HG02798 (cell line): ENCODE data around the gene TFEB.

Experiments used
- ATAC-seq: cut with Tn5 transposase; IDR thresholded peaks from one replicate; pipeline ENCODE4 v1.9.1; 2021; ENCODE audit warnings: mild to moderate bottlenecking; ENCODE audit not compliant: unreplicated experiment, poor library complexity

The TFEB gene

GRCh38 chr6:41724586-41725501 is 10.6 kb downstream of the TFEB start:
- ATAC-seq: no peak

- no peak for ATAC-seq
These were observed 11.2 kb downstream of the TFEB start for GRCh38 chr6:41724228-41724580.

- peak; percentile 66 for ATAC-seq
These were observed 11.7 kb downstream of the TFEB start for GRCh38 chr6:41723530-41724227.

GRCh38 chr6:41722969-41723529 is 12.4 kb downstream of the TFEB start:
- no peak for ATAC-seq

- ATAC-seq: no peak
These were observed 14.0 kb downstream of the TFEB start for GRCh38 chr6:41721414-41721813.

GRCh38 chr6:41720783-41721182 is 14.6 kb downstream of the TFEB start:
- no peak for ATAC-seq

- ATAC-seq: no peak
These were observed 15.2 kb downstream of the TFEB start for GRCh38 chr6:41720262-41720620.

GRCh38 chr6:41719436-41720261 is 15.8 kb downstream of the TFEB start:
- no peak for ATAC-seq

- ATAC-seq: no peak
These were observed 16.6 kb downstream of the TFEB start for GRCh38 chr6:41718828-41719227.

- no peak for ATAC-seq
These were observed 18.0 kb downstream of the TFEB start for GRCh38 chr6:41717392-41717736.

GRCh38 chr6:41716516-41717391 is 18.7 kb downstream of the TFEB start:
- no peak for ATAC-seq

GRCh38 chr6:41715795-41716515 is 19.5 kb downstream of the TFEB start:
- no peak for ATAC-seq

- no peak for ATAC-seq
These were observed 20.7 kb downstream of the TFEB start for GRCh38 chr6:41714556-41715273.

GRCh38 chr6:41713650-41714291 is 21.6 kb downstream of the TFEB start:
- peak; percentile 45 for ATAC-seq

GRCh38 chr6:41713159-41713649 is 22.2 kb downstream of the TFEB start:
- no peak for ATAC-seq

- ATAC-seq: no peak
These were observed 22.7 kb downstream of the TFEB start for GRCh38 chr6:41712651-41713103.

GRCh38 chr6:41711323-41712038 is 23.9 kb downstream of the TFEB start:
- no peak for ATAC-seq
